SW 1271 (cell line): ENCODE results near the gene RCVRN.

ENCODE experiments used
- DNase-seq, 2 experiments: peaks; one replicate each; lab custom pipeline; 2025; lab: John Stamatoyannopoulos, UW

RCVRN gene

DNA sequence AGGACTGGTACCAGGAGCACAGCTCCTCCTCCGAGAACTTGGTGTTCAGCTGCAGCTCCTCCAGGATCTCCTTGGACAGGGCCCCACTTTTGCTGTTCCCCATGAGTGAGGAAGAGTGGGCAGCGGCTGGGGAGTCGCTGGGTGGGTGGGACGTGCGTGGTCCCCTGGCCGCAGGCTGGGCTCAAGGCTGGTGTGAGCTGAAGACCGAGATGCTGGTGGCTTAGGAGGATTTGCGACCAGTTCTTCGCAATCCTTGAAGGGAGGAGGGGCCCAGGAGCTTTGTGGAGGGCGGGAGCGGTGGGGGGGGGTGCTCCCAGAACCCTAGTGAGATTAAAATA, at the start of gene RCVRN:
Gene RCVRN (minus strand): TSS at position 194 of the 338 bp plus-strand sequence. CDS start 91 bp downstream, at position 103.
- DNase-seq, result no peak

- DNase-seq, result no peak
Measured at GRCh38 chr17:9953492-9953891, 48.4 kb upstream of the RCVRN start.

DNA sequence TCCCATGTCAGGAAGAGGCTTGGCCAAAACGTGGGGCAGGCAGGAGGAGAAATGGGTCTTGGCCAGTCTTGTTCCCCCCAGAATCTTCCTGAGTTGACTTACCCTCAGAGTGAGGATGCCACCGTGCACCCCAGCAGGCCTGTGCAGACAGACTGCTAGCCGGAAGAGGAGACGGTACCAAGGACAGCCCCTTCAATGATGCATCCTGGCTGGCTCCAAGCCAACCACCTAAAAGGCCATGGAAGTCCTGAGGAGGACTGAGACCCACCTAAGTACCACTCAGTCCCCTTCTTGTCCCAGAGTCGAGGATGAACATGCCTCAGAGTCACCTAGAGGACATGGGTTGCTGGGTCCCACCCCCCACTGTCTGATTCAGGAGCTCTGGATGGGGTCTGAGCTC, 46.7 kb upstream of the RCVRN start:
- no peak for DNase-seq

GRCh38 chr17:9948928-9949327, 43.9 kb upstream of the RCVRN start:
- DNase-seq, result no peak

GRCh38 chr17:9944704-9945103, 39.6 kb upstream of the RCVRN start:
- no peak for DNase-seq

DNA sequence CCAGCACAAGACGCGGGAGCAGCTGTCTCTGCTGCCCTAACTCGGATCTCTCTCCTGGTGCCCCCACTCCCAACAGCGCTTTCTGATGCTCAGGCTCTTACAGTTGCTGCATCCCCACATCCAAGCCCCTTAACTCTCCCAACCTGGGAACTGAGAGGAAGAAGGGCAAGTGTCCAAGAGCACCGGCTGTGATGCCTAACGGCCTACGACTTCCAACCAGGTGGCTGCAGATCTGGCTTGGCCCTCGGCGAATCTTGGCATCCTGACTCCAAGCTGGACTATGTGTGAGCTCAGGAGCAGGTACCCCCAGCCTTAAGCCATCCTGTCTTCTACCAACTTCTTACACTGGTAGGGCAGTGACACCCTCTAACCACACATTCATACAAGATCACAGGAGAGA, 38.3 kb upstream of the RCVRN start:
- no peak for DNase-seq

GRCh38 chr17:9942885-9943284, 37.8 kb upstream of the RCVRN start:
- DNase-seq, result no peak

GRCh38 chr17:9941305-9941704, 36.2 kb upstream of the RCVRN start:
- DNase-seq, result no peak

GRCh38 chr17:9940841-9941240, 35.8 kb upstream of the RCVRN start:
- DNase-seq, result no peak

- no peak for DNase-seq
Measured at GRCh38 chr17:9938764-9939163, 33.7 kb upstream of the RCVRN start.

DNA sequence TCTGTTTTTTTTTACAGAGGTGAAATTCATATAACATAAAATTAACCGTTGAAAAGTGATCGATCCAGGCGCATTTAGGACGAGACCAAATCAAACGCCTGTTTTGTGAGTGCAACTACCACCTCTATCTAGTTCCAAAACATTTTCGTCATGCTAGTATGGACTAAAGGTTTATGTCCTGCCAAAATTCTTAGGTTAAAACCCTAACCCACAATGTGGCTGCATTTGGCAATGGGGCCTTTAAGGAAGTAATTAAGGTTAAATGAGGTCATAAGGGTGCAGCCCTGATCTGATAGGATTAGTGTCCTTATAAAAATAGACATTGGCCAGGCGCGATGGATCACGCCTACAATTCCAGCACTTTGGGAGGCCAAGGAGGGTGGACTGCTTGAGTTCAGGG, 32.8 kb upstream of the RCVRN start:
- DNase-seq, result no peak

DNA sequence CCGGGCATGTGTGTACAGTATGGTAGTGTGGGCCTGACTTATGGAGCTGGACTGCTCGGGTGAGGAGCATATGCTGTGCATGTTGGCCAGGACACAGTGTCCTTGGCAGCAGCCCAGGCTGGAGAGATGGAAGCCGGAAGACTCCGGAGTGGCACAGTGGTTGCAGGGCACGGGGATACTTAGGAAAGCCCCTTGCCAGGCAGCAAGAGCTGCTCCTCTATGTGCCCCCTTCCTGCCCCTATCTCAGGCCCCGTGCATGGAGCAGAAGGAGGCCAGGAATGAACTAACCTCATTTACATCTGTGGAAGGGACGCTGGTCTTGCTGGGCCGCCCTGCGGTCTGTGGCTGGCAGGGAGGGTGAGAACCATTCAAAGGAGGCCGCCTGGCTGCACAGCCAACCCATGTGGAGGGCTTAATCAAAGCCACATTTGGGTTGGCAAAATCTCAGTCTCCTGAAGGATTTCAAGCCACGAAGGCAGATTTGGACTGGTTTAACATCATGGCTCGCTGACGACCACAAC, 32.2 kb upstream of the RCVRN start:
- DNase-seq, result no peak

DNA sequence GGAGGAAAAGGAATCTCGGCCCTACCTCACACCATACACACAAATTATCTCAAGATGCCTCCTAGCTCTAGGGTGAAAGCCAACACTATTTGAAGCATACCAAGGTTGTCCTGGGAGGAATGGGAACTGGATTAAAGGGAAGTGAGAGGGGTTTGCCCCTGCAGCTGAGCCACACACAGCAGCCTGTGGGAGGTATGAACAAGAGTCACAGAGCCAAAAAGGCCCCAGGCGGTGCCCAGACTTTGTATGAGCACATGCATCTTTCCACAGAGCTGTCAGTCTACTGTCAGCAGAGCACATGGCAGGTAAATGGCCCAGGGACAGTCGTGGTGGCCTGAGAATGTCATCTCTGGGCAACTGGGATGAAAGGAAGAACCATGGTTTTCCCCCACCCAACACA, 31.0 kb upstream of the RCVRN start:
- no peak for DNase-seq

GRCh38 chr17:9935408-9935807, 30.3 kb upstream of the RCVRN start:
- no peak for DNase-seq

- no peak for DNase-seq
Measured at GRCh38 chr17:9934331-9934730, 29.3 kb upstream of the RCVRN start.

DNA sequence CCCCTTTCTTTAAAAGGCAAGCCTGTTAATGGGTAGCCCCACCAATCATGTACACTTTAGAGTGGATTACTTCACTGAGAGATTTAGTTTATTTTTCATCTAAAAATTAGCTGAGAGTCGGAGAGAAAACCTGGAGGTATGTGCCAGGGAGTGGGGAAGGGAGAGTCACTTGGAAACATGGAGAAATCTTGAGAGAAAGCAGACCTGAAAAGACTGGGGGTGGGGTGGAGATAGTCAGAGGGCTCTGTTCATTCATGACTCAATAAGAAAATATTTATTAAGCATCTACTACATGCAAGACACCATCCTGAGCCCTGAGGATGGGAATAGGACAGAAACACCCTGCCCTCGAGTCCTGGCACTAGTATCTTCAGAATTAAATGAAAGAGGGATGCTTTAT, 27.4 kb upstream of the RCVRN start:
- DNase-seq, result no peak

- DNase-seq, result no peak
Measured at GRCh38 chr17:9931144-9931741, 26.2 kb upstream of the RCVRN start.

- DNase-seq, result no peak
Measured at GRCh38 chr17:9929871-9930270, 24.8 kb upstream of the RCVRN start.

GRCh38 chr17:9928601-9929333, 23.7 kb upstream of the RCVRN start:
- peak; percentile 44 to 64 for DNase-seq

DNA sequence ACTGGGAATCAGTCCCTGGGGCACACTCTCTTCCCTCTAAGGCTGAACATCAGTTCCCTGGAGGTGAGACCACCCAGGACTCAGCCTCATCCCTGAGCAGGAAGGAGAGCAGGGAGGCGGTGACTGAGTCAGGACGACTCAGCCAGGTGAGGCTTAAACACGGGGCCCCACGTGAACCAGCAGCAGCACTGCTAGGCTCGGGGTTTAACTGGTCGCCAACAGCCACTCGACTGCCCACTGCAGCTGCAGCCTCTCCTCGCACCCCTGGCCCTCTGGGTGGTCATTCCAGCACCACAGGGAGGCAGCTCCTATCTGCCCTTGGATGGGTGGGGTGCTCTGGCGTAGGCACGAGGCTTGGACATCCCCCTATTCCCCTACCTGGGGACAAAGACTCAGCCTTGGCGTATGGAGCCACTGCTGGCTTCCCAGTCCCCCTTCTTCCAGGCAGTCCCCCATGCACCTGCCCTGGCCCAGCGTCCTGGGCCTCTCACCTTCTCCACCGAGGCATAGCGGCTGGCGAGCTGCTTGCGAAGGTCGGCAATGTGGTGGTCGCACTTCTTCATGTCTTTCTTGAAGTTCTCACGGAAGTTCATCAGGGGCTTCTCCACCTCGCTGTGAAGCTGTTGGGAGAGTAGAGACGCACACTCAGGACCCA, 21.2 kb upstream of the RCVRN start:
- DNase-seq, result no peak

DNA sequence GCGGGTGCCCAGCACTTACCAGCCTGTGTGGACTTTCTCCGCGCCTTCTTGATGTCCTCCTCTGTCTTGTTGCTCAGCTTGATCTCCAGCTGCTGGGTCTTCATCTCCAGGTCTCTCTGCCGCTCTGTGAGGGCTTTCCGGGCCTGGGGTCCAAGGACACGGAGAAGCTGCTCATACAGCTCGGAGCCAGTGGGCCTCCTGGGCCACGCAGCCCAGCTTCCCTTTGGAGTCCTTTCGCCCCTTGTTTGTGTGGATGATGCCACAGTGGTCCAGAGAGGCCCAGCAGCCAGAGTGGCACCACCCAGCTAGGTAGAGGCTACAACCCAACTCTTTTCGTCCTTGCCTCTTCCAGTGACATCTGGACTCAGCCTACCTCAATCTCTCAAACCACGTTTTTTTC, 20.4 kb upstream of the RCVRN start:
- no peak for DNase-seq

DNA sequence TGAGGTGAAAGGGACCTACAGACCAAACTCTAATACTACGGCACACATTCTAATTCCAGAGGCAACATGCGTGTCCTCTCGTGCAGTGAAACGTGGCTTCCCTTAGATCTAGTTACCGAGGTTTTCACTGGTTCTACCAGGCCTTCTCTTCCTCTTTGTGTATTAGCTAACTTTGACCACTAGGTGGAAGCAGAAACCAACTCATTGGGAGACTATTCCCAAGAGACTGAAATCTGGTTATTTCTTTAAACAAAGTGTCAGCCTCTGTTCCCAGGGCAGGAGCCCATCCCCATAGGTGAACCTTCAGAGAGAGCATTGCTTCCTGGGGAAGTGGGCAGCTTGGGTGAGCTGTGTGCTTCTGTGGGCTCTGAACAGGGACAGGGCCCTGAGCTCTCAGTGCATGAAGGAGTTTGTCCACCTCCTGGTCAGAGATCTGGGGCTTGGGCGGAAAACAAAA, 19.7 kb upstream of the RCVRN start:
- DNase-seq, result peak; percentile 26 to 70
